GM19099 (cell line): ENCODE results near the gene TPK1.

Source experiments
- POLR2A ChIP-seq: IDR thresholded peaks from 3 replicates; pipeline ENCODE4 v1.6.1; 2011; ENCODE audit warnings: low read depth; ENCODE audit not compliant: insufficient read length; ENCODE audit errors: extremely low read depth

The TPK1 gene

DNA sequence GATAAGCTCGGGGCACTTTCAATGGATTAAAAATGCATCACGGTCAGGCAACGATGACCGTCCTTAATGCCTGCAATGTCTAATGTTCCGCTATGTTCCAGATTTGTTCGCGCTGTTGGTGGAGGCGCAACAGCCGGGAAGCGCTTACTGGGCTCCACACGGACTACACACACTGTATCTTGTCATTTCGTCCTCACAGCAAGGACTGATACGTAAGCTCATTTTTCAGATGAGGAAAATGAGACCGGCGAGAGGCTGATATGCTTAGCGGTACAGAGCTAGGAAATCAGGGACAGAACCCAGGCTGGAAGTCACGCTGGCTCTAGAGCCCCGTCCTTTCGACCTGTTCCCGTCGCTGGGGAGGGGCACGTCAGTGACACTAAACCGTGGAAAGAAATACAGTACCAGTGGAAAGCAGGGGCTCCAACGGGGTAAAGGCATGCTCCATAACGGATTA lies 670 bp downstream of the TPK1 start:
- no peak for TF ChIP-seq POLR2A

DNA sequence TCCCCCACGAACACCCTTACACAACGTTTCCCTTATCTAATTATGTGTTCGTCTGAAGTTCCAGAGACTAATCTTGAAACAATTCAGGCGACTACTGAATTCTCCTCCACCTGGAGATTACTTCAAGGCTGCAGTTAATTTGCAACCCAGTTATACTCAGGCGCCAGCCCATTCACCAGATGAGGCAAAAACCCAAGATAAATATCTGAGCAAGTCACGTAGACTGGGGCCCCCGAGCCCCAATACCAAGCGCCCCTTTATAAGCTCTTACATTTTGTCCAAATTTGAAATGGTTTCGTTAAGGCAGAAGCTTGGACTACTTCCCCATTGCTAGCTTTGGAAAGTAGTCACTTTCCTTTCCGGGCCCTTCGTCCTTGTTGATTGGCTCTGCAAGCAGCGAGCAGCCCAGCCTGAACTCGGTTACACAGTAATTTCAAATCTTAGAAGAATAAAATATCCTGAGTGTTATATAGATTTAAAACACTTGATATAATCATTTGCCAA lies 1.2 kb downstream of the TPK1 start:
- TF ChIP-seq POLR2A: no peak

GRCh38 chr7:144830811-144831210 lies 5.0 kb downstream of the TPK1 start:
- no peak for TF ChIP-seq POLR2A

DNA sequence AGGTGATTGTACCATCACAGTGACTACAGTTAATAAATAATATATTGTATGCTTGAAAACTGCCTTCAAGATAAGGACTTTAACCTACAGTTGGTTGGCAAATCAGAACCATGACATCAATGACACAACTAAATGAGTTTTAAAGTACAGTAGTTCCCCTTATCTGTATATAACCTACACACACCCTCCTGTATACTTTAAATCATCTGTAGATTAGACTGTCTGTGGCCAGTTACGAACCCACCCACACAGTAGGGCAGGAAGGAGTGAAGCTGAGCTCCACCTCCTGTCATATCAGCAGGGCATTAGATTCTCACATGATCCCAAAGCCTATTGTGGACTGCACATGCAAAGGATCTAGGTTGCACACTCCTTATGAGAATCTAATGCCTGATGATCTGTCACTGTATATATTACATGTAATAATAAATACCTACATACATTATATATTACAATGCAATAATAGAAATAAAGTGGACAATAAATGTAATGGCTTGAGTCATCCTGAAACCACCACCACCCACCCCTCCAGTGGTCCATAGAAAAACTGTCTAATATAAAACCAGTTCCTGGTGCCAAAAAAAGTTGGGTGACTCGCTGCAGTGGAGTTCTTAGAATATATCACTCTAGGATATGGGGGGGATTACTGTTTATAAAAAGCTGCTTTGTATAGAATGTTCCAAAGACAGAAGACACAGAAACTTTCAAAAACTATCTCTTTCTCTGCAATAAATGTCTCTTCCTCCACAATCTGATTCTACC lies 5.6 kb downstream of the TPK1 start:
- no peak for TF ChIP-seq POLR2A

DNA sequence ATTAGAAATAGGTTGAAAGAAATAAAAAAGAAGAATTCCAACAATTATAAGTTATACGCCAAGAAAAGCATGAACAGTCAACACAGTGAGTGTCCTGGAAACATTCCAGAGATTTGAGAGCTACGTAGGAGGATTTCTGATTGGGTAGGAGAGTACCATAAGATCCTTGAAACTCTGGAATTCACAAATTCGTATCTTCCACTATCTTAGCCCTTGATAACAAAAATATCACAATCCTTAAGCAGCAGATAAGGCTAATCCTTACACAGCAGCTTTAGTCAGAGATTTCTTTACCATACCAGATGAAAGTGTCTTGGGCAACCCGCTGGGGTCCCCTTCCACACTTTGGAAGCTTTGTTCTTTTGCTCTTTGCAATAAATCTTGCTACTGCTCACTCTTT lies 8.2 kb downstream of the TPK1 start:
- no peak for TF ChIP-seq POLR2A

- TF ChIP-seq POLR2A: no peak
These were observed 9.6 kb downstream of the TPK1 start for GRCh38 chr7:144826208-144826607.

DNA sequence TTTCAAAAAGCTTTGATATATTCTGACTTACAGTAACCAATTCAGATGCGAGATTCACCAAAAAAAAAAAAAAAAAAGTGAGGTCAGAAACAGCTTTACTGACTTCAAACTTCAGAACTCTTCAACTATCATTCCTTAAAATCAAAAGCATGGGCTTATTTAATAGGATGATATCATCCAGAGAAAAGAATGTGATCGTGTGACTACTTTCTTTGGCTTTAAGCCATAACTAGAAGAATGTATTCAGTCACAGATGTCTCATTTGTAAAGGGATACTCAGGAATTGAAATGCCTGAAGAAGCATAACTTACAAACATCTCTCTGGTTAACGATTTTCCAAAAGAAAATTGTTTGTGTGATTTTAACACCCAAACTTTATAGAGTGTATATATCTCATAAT lies 11.5 kb downstream of the TPK1 start:
- no peak for TF ChIP-seq POLR2A

DNA sequence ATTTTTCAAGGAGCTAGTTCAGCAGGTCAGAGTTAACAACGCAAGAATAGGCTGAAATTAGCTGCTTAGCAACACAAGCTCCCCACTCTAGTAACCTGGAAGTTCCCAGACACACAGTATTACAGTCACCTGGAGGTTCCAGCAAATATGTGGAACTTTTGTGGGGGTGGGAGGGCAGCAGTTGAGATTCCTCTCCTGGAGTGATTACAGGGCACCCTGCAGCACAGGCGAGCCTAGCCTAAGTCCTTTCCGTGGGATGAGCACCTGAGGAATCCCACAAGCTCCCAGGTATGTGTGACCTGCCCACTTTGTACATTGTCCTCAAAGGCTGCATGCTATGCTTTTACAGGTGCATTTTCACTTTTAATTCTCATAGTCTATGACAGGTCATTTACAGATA lies 13.6 kb downstream of the TPK1 start:
- no peak for TF ChIP-seq POLR2A

DNA sequence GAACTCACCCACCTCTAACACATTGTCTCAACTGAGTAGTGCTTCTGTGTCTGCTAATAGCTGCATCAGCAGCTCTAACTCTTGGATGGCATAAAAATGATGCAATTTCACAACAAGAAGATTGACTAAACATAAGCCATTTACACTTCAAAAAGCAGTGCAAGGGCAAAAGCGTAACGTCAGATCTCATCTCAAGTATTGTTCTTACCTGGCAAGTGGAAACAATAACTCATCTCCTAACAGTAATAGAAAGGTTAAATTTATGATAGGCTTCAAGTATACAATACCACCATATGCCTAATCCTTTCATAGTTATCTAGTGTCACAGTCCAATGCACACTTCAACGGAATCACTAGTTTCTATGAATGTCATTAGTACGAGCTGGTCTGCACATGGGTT lies 14.8 kb downstream of the TPK1 start:
- no peak for TF ChIP-seq POLR2A

DNA sequence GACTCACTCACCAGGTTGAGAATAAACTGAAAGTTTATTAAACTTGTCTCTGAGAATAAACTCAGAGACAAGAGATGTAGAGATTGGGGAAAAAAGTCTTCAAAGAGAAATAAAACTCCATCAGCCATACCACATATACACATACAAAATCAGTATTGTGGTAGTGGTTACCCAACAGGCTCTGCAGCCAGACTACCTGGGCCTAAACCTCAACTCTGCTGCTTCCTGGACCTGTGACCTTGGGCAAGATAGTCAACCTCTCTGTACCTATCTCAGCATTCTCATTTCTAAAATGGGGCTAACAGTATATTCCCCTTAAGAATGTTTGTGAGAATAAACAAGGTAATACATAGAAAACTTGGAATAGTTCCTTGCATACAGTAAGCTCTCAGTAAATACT lies 15.3 kb downstream of the TPK1 start:
- no peak for TF ChIP-seq POLR2A

- no peak for TF ChIP-seq POLR2A
These were observed 16.3 kb downstream of the TPK1 start for GRCh38 chr7:144819566-144819965.

DNA sequence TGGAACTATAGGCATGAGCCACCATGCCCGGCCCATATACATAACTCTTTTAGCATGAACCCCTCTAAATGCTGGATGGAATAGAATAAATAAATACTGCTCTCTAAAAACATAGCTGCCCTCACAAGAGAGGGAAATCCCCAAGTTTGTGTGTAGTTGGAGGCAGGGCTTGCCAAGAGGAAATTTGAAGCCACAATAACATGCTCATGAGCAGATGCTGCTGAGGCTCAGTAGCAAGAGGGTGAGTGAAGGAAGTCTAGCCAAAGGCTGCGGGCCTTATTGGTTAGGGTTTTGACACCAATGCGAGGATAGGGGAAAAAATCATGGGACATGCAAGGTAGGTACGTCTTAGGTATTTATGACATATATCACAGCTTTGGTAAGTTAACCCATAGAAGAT lies 17.3 kb downstream of the TPK1 start:
- no peak for TF ChIP-seq POLR2A

GRCh38 chr7:144817001-144817400 lies 18.9 kb downstream of the TPK1 start:
- TF ChIP-seq POLR2A: no peak

- no peak for TF ChIP-seq POLR2A
These were observed 21.6 kb downstream of the TPK1 start for GRCh38 chr7:144814299-144814698.

DNA sequence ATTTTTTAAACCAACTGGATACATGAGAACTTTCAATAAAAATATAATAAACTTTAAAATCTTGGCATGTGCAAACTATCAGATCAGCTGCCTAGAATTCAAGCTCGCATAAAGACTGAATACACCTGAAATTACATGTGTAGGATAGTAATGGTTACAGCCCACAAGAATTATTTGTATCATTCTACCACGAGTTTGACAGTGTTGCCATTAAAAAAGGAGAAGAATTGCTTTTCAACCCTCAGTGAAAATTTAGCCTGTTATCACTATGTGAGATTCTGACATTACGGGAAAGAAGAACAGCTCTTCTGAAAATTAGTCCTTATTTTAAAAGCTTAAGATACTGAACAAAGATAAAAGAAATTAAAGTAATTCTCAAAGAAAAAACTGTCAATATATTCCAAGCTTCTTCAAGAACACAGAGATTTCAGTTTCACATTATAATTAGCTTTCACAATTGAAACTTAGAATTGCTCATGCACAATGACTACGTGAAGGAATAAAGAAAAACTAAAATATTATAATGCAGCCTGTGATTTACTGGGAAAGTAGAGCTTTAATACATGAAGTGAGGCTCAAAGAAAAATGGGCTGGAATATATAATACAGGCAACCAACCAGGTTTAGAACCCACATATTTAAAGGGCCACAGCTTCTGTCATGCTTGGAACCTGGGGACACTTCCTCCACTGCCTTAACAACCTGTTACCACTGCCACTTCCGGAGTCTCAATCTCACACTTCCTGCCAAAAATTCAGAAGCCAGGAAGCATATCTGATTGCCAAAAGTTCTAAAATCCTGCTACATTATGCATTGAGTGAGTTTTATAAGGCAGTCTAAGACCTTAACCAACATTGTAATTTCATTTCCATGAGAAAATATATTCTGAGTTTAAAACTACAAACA lies 23.2 kb downstream of the TPK1 start:
- TF ChIP-seq POLR2A: no peak
